D721Med (cell line): ENCODE measurements around the gene IGSF23.
"Not testable (repeated sequence)": the region's sequence is repeated elsewhere in the genome, so short reads cannot be mapped to it uniquely, and the experiment has no call there.

Source experiments
- DNase-seq: peaks from one replicate; pipeline ENCODE4 v3.0.0; 2011; ENCODE audit warnings: low spot score; ENCODE audit not compliant: insufficient read length
- FAIRE-seq: peaks from 2 replicates; lab custom pipeline; 2011; peaks lifted over from hg19 to GRCh38; lab: Jason Lieb, UNC
- CTCF ChIP-seq: IDR thresholded peaks from 2 replicates; pipeline ENCODE4 v1.5.1; 2012; ENCODE audit warnings: mild to moderate bottlenecking, control low read depth; ENCODE audit not compliant: insufficient read depth; ENCODE audit errors: missing control alignments

The IGSF23 gene

GRCh38 chr19:44668985-44669764 lies 55.8 kb downstream of the IGSF23 start:
- FAIRE-seq, result no peak
- TF ChIP-seq CTCF, result no peak
- no peak for DNase-seq

GRCh38 chr19:44670027-44670426 lies 56.7 kb downstream of the IGSF23 start:
- not testable (repeated sequence) for DNase-seq, FAIRE-seq

- DNase-seq, result no peak
- no peak for TF ChIP-seq CTCF
- no peak for FAIRE-seq
Measured at GRCh38 chr19:44671400-44671799, 58.0 kb downstream of the IGSF23 start, which contains the start of gene CEACAM19. TSS of gene CEACAM19 (plus strand) at chr19:44671482. CDS start at chr19:44671932, 450 bp downstream.

- no peak for TF ChIP-seq CTCF
- DNase-seq (no peak), FAIRE-seq (no peak)
Measured at GRCh38 chr19:44672226-44672625, 58.9 kb downstream of the IGSF23 start.

- DNase-seq (no peak), FAIRE-seq (no peak)
- no peak for TF ChIP-seq CTCF
Measured at GRCh38 chr19:44673510-44673909, 60.1 kb downstream of the IGSF23 start.

- TF ChIP-seq CTCF, result no peak
- no peak for FAIRE-seq
- DNase-seq, result no peak
Measured at GRCh38 chr19:44675521-44675920, 62.2 kb downstream of the IGSF23 start.

- DNase-seq, result no peak
- TF ChIP-seq CTCF, result no peak
- no peak for FAIRE-seq
Measured at GRCh38 chr19:44677019-44677811, 63.9 kb downstream of the IGSF23 start.
